Ureter (tissue), 1 donor: ENCODE results near the gene TSC22D2. TPM values are rescaled to one million over a fixed set of nuclear protein-coding genes. Genes with fewer than 3 reads are reported as not detected.

ENCODE experiments used
- DNase-seq: peaks from one replicate; pipeline ENCODE4 v3.0.0-alpha.2; 2020; ENCODE audit warnings: low spot score
- total RNA-seq: library from RNA; stranded (reverse); gene quantifications from one replicate; pipeline ENCODE4 v1.2.4, GENCODE V29; 2023
- donor health status: DM: yes; HTN: yes; CAD: no.

The TSC22D2 gene
- total RNA-seq, 1 donor from 2014 or later, result 57.9 TPM

GRCh38 chr3:150412561-150413231, 4.6 kb downstream of the TSC22D2 start:
- no peak for DNase-seq

GRCh38 chr3:150414258-150414657, 6.2 kb downstream of the TSC22D2 start:
- no peak for DNase-seq

GRCh38 chr3:150414959-150415358, 6.9 kb downstream of the TSC22D2 start:
- no peak for DNase-seq

- DNase-seq, result no peak
Measured at GRCh38 chr3:150419076-150419868, 11.2 kb downstream of the TSC22D2 start.

GRCh38 chr3:150419959-150420358, 11.9 kb downstream of the TSC22D2 start:
- no peak for DNase-seq

GRCh38 chr3:150421256-150421655, 13.2 kb downstream of the TSC22D2 start:
- no peak for DNase-seq

- DNase-seq, result no peak
Measured at GRCh38 chr3:150421799-150422548, 13.9 kb downstream of the TSC22D2 start.

GRCh38 chr3:150422907-150423306, 14.8 kb downstream of the TSC22D2 start:
- no peak for DNase-seq

- DNase-seq, result no peak
Measured at GRCh38 chr3:150423761-150424160, 15.7 kb downstream of the TSC22D2 start.

- no peak for DNase-seq
Measured at GRCh38 chr3:150426292-150426691, 18.2 kb downstream of the TSC22D2 start.

GRCh38 chr3:150428562-150428961, 20.5 kb downstream of the TSC22D2 start:
- DNase-seq, result no peak

- no peak for DNase-seq
Measured at GRCh38 chr3:150429767-150430671, 21.9 kb downstream of the TSC22D2 start.

- DNase-seq, result no peak
Measured at GRCh38 chr3:150433347-150433746, 25.2 kb downstream of the TSC22D2 start.

- DNase-seq, result no peak
Measured at GRCh38 chr3:150434234-150434633, 26.1 kb downstream of the TSC22D2 start.

GRCh38 chr3:150436161-150436560, 28.1 kb downstream of the TSC22D2 start:
- DNase-seq, result no peak

- no peak for DNase-seq
Measured at GRCh38 chr3:150439657-150440056, 31.6 kb downstream of the TSC22D2 start.

GRCh38 chr3:150443331-150443741, 35.2 kb downstream of the TSC22D2 start:
- no peak for DNase-seq

- no peak for DNase-seq
Measured at GRCh38 chr3:150444371-150444770, 36.3 kb downstream of the TSC22D2 start.

GRCh38 chr3:150446470-150446977, 38.4 kb downstream of the TSC22D2 start:
- no peak for DNase-seq

GRCh38 chr3:150447084-150447483, 39.0 kb downstream of the TSC22D2 start:
- no peak for DNase-seq
